B cell (primary cell): ENCODE results near the gene ZNF286A.

Experiments used
- EZH2 ChIP-seq: IDR thresholded peaks from 2 replicates; pipeline ENCODE4 v1.6.1; 2012; ENCODE audit warnings: borderline replicate concordance, low read depth, mild to moderate bottlenecking, moderate library complexity, low read length; ENCODE audit not compliant: insufficient read depth, poor library complexity, severe bottlenecking
- TF ChIP-seq, protein P1 (sequence below): fragments of 200-600 bp; IDR thresholded peaks from one replicate; pipeline ENCODE4 v1.8.0; 2022; ENCODE audit warnings: antibody characterized with exemption, mild to moderate bottlenecking

GRCh38 chr17:15651583-15652110 is 47.9 kb upstream of the ZNF286A start:
- TF ChIP-seq, protein P1, sequence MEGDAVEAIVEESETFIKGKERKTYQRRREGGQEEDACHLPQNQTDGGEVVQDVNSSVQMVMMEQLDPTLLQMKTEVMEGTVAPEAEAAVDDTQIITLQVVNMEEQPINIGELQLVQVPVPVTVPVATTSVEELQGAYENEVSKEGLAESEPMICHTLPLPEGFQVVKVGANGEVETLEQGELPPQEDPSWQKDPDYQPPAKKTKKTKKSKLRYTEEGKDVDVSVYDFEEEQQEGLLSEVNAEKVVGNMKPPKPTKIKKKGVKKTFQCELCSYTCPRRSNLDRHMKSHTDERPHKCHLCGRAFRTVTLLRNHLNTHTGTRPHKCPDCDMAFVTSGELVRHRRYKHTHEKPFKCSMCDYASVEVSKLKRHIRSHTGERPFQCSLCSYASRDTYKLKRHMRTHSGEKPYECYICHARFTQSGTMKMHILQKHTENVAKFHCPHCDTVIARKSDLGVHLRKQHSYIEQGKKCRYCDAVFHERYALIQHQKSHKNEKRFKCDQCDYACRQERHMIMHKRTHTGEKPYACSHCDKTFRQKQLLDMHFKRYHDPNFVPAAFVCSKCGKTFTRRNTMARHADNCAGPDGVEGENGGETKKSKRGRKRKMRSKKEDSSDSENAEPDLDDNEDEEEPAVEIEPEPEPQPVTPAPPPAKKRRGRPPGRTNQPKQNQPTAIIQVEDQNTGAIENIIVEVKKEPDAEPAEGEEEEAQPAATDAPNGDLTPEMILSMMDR, result no peak
- TF ChIP-seq EZH2, result no peak
